LNCAP (cell line): Measurements from ENCODE around the gene MCEMP1.

Source experiments
- TF ChIP-seq, protein P1 (sequence below): fragments of 450-650 bp; IDR thresholded peaks from 2 replicates; pipeline ENCODE4 v1.5.1; 2017; ENCODE audit warnings: mild to moderate bottlenecking

MCEMP1 gene

GRCh38 chr19:7699003-7699402 is 22.1 kb downstream of the MCEMP1 start:
- TF ChIP-seq, protein P1, sequence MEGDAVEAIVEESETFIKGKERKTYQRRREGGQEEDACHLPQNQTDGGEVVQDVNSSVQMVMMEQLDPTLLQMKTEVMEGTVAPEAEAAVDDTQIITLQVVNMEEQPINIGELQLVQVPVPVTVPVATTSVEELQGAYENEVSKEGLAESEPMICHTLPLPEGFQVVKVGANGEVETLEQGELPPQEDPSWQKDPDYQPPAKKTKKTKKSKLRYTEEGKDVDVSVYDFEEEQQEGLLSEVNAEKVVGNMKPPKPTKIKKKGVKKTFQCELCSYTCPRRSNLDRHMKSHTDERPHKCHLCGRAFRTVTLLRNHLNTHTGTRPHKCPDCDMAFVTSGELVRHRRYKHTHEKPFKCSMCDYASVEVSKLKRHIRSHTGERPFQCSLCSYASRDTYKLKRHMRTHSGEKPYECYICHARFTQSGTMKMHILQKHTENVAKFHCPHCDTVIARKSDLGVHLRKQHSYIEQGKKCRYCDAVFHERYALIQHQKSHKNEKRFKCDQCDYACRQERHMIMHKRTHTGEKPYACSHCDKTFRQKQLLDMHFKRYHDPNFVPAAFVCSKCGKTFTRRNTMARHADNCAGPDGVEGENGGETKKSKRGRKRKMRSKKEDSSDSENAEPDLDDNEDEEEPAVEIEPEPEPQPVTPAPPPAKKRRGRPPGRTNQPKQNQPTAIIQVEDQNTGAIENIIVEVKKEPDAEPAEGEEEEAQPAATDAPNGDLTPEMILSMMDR, result no peak

DNA sequence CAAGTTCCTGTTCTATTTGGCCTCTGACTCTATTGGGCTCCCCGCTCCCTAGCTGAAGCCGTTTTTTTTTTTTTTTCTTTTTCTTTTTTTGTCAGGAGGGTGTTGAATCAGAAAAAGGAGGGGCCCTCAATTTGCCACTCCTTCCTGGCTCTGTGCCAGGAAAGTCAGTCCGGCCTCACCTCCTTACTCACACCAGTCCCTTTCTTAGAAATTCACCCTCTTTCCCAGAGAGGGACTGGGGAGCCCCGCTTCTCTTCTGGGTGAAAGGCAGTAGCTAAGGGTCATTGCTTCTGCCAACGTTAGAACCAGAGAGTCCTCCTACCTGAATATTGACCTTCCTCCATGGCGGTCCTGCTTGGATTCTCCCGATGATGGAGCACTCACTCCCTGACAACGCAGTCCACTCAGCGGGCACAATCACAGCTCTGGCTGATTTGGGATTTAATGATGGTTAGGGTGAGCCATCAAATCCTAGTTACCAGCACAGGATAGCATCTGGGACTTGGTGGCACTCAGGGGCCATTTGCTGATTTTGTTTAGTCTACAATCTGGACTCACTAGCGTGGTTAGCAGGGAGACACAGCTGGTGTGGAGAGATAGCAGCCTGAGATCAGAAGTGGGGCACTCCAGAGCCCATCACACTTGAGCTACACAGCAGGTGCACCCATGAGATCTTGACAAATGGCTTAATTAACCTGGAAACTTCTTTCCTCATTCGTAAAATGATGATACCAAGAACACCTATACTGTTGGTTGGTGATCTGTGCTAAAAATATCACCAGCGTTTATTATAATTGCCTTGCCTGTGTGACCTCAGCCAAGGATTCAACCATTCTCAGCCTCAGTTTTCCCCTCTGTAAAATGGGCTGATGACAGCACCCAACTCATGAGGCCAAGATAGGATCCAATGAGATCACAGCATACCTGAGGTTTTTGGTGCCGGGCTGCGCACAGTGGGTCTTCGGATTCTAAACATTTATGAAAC is 22.8 kb downstream of the MCEMP1 start:
- TF ChIP-seq, protein P1, result no peak

DNA sequence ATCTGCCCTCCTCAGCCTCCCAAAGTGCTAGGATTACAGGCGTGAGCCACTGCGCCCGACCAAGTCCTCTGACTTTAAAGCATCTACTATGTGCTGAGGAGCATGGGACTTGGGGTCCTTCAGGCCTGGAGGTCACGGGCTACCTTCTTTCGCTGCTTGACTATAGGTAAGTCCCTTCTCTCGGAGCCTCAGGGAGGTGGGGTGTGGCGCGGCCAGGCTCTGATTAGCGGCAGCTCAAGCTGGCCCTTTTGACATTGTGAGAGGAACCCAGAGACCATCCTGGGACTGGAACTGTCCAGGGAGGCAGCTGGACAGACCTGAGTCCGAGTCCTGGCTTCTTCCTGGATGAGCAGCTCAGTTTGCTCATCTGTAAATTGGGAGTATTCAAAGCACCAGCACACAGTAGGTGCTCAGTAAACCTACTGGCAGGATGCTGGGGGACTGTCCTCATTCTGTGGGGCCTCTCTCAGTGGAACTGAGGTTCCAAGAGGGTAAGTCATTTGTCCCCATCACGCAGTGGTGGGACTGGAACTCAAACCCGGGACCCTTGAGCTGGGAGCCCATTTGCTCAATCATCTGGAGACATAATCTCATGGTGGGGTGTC is 24.3 kb downstream of the MCEMP1 start:
- TF ChIP-seq, protein P1, result no peak

- TF ChIP-seq, protein P1, result no peak
Observed at GRCh38 chr19:7701654-7702457, 25.0 kb downstream of the MCEMP1 start, which contains the start of gene FCER2. Gene FCER2 (minus strand): TSS chr19:7702131. CDS start chr19:7699760, 2,371 bp downstream.

DNA sequence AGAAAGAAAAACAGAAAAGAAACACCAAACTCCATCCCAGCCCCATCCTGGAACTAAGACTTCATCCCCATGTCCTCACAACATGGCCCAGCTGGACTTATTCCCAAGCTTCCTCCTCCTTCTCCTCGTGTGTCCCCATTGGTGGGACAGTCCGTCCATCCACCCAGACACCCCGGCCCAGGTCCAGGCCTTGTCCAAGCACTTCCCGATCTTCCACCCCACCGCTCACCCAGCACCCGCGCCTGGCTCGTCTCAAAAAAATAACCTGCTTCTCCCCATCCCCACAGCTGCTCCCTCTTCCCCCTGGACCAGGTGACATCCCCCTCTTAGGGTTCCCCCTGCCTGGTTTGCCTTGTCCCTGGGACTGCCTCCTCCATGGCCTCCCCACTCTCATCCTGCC is 26.4 kb downstream of the MCEMP1 start:
- TF ChIP-seq, protein P1, result no peak

DNA sequence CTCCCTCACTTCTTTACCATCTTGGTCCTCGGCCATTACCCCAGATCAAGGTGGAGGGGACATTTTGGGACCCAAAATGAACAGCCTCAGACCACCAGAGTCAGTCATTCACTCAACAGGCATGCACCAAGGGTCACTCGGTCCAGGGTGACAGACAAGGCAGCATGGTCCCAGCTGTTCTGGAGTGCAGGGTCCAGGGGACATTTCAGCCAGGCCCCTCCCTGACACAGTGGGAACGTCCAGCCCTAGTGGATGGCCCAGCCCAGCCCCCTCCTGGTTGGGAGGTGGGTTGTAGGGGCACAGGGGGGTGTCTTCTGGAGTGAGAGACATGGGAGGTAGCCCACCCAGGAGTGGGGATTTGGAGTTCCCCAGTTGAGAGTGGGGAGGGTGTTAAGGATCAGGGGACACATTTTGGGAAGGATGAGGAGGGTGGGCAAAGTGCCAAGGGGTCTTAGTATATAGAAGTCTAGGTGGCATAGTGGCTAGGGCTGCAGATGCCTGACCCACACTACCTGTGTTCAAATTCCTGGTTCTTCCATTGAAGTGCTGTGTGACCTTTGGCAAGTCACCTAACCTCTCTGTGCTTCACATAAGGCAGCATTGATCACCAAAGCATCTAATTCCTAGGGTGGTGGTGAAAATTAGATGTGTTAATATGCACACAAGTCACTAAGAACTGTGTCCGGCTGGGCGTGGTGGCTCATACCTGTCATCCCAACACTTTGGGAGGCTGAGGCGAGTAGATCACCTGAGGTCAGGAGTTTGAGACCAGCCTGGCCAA is 27.6 kb downstream of the MCEMP1 start:
- TF ChIP-seq, protein P1, result no peak
